HFFc6 (cell line): ENCODE measurements around the gene PSMD14. TPM values are rescaled to one million over a fixed set of nuclear protein-coding genes. Genes with fewer than 3 reads are reported as not detected.
A peak's percentile ranks its signal among the peaks of the same experiment; 100 is the strongest.

Source experiments
- DNase-seq: peaks from one replicate; pipeline ENCODE4 v3.0.0-alpha.2; 2018
- H3K27ac Mint-ChIP-seq: 2 replicates; pipeline ENCODE4 v1.8.0; 2020; ENCODE audit warnings: mild to moderate bottlenecking, mixed read lengths
- H3K27me3 Mint-ChIP-seq: 2 replicates; pipeline ENCODE4 v1.8.0; 2021; ENCODE audit warnings: mild to moderate bottlenecking, moderate library complexity, mixed read lengths; ENCODE audit not compliant: insufficient read depth
- H3K36me3 Mint-ChIP-seq: 2 replicates; pipeline ENCODE4 v1.8.0; 2021; ENCODE audit warnings: low read depth, mixed read lengths
- H3K4me1 Mint-ChIP-seq: 2 replicates; pipeline ENCODE4 v1.8.0; 2020; ENCODE audit warnings: low read depth, mixed read lengths
- H3K4me3 Mint-ChIP-seq: 2 replicates; pipeline ENCODE4 v1.8.0; 2020; ENCODE audit warnings: mild to moderate bottlenecking, moderate library complexity, mixed read lengths
- H3K9me3 Mint-ChIP-seq: 2 replicates; pipeline ENCODE4 v1.8.0; 2020; ENCODE audit warnings: mild to moderate bottlenecking, mixed read lengths
- total RNA-seq, 6 experiments: library from RNA; stranded (reverse); fragmentation: NEBNext Ultra II Directional; extraction: Animal tissue kit (Norgen Biotek cat#: 25700); gene quantifications; 2 replicates in 1 of 6; 3 replicates in 5 of 6; pipeline ENCODE4 v1.2.3, GENCODE V29; 2021
- TF ChIP-seq, protein P1 (sequence below): fragments of 200-600 bp; sonication (generic); IDR thresholded peaks from 2 replicates; pipeline ENCODE4 v1.5.0; 2021; ENCODE audit warnings: antibody characterized with exemption, mild to moderate bottlenecking

The PSMD14 gene
- total RNA-seq, 6 experiments from 2014 or later = 74.7 to 88.8 (median 78.7) TPM

DNA sequence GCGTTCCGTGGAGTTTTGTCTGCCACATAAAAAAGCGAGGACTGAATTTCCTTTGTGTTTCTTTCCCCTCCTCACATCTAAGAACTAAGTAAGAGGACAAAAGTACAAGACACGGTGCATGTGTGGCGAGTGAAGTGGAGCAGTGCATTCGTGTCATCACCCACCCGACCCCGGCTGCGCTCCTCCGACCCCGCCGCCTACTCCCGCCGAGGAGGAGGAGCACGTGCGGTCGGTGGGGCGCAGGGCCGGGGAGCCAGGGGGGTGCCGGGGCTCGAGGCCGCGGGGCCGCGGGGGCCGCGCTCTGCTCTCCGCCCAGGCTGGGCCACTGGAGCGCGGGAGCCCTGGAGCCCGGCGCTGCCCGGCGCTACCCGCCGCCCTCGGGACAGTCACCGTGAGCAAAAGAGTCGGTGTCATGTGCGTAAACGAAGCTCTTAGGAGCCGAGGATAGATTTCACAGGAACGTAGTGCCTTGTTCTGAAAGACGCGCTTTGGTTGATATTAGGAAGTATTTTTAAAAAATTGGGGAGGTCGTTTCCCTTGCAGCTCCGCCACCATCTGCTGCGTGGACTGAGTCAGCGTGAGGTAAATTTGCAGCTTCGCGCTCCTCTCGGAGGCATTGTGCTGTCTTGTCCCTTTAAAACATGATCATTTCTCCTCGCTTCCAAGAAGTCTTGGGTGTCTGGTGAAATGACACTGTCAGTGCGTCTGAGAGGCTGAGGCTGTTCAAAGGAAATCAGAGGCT lies 118.9 kb downstream of the PSMD14 start:
- peaks cover 21% of the 10 kb centered on the region for H3K36me3 Mint-ChIP-seq
- DNase-seq = peak; percentile 9
- H3K9me3 Mint-ChIP-seq = peaks cover 22% of the 10 kb centered on the region
- TF ChIP-seq, protein P1, sequence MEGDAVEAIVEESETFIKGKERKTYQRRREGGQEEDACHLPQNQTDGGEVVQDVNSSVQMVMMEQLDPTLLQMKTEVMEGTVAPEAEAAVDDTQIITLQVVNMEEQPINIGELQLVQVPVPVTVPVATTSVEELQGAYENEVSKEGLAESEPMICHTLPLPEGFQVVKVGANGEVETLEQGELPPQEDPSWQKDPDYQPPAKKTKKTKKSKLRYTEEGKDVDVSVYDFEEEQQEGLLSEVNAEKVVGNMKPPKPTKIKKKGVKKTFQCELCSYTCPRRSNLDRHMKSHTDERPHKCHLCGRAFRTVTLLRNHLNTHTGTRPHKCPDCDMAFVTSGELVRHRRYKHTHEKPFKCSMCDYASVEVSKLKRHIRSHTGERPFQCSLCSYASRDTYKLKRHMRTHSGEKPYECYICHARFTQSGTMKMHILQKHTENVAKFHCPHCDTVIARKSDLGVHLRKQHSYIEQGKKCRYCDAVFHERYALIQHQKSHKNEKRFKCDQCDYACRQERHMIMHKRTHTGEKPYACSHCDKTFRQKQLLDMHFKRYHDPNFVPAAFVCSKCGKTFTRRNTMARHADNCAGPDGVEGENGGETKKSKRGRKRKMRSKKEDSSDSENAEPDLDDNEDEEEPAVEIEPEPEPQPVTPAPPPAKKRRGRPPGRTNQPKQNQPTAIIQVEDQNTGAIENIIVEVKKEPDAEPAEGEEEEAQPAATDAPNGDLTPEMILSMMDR = peak; percentile 34; the same call in 1 of the 2 replicates
- no peak overlapping the region for H3K27ac Mint-ChIP-seq
- H3K4me1 Mint-ChIP-seq = peaks cover 14% of the 10 kb centered on the region
- H3K27me3 Mint-ChIP-seq = peaks cover 54% of the 10 kb centered on the region
- peak overlapping the region; percentile 55 for H3K4me3 Mint-ChIP-seq

DNA sequence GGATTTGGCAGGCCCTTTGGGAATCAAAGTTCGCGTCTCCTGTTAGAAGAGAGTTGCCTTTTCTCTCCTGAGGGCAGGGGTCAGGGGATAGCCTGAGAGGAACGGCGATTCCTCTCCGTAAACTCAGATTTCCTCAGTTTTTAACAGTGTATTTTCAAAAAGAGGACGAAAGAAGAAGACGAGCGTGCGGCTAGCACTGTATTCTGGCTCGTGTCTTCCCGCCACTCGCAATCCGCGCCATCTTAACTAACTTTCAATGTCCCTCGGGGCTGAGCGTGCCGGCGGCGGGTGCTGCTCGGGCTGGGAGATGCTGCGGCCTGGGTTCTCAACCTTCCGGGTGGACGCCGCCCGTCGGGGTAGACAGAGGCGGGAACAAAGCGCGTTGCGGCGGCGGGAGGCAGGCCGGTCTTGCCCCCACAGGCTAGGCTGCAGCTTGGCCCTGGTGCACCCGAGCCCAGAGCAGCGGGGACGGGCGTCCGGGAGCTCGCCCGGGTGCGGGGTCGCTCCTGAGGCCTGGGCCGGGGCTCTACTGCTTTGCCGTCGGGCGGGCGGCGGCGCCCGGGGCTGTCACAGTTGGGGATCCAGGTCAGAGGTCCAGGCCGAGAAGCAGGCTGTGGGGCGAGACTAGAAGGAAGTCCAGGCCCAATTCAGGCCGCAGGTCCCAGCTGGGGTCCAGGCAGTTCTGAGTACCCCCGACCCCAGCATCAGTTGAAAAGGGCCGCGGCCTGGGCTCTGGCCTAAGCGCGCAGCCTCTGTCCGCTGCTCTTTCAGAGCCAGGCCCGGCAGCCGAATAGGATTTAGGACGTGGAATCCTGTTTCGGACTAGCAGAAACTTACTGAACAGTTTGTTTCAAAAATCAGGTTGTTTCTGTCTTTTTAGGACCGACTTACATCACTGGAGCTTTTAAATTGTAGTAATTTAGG lies 119.7 kb downstream of the PSMD14 start:
- Mint-ChIP-seq H3K4me3 (peak overlapping the region; percentile 55), H3K4me1 (peaks cover 14% of the 10 kb centered on the region), H3K27ac (no peak overlapping the region), H3K27me3 (peaks cover 48% of the 10 kb centered on the region), H3K36me3 (peaks cover 21% of the 10 kb centered on the region), H3K9me3 (peaks cover 17% of the 10 kb centered on the region)
- TF ChIP-seq, protein P1 = no peak
- no peak for DNase-seq

DNA sequence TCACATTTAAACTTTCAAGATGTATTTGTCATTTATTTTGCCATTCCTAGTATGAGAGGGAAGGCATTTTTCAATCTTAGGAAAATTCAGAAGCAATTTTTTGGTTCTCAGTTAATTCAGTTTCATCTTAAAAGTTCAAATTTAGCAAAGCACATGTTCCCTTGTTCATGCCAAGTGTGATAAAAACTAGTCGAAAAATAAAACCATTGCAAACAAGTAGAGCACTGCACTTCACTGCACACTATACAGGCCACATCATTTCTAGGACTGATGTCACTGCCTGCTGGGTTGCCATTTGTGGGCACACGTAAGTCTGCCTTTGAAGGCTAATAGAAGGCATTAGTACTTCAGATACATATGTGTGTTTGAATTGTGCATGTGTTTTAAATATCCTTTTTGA lies 122.2 kb downstream of the PSMD14 start:
- no peak for DNase-seq
- TF ChIP-seq, protein P1 = no peak

DNA sequence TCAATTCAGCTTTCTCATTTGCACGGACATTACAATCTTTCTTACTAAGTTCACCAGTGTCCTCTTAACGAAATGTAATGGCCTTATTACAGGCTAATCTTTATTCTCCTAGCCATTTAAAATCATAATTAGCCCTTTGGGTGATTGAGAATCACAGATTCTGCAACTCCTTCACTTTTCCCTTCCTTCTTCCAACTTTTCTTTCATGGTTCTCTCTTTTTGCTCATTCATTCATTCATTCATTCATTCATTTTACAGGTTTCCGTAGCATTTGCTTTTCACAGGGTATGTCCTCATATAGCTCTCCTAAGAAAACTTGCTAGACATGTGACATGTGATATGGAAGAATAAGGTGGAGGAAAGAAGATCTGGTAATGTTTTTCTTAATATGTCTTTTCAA lies 123.9 kb downstream of the PSMD14 start:
- H3K27me3 Mint-ChIP-seq = peaks cover 21% of the 10 kb centered on the region
- H3K4me1 Mint-ChIP-seq = peaks cover 15% of the 10 kb centered on the region
- no peak for DNase-seq
- H3K4me3 Mint-ChIP-seq = no peak overlapping the region
- H3K36me3 Mint-ChIP-seq = peaks cover 5% of the 10 kb centered on the region
- H3K9me3 Mint-ChIP-seq = peaks cover 5% of the 10 kb centered on the region; the same call in 1 of the 2 replicates
- no peak overlapping the region for H3K27ac Mint-ChIP-seq
- TF ChIP-seq, protein P1 = no peak

More for the DNA sequence above, 122.2 kb downstream of the PSMD14 start:
- Mint-ChIP-seq H3K9me3 (peaks cover 5% of the 10 kb centered on the region; the same call in 1 of the 2 replicates), H3K36me3 (peaks cover 13% of the 10 kb centered on the region), H3K4me1 (peaks cover 7% of the 10 kb centered on the region), H3K4me3 (no peak overlapping the region), H3K27me3 (peaks cover 35% of the 10 kb centered on the region), H3K27ac (no peak overlapping the region)

DNA sequence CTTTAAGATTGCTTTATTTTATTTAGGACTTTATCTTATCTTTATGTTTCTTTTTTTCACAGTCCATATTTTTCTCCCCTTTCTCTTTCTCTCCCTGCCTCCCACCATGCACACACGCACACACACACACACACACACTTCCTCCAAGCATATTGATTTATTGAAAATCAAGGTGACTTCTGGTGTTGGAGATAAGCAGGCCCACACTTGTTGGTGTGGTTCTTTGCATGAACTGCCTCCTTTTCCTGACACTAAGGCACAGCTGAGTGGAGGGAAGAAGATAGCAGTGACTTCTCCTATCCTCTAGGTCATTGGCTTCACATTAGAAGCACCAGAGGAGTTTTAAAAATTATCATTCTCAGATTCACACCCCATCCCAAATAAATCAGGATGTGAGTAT lies 125.9 kb downstream of the PSMD14 start:
- Mint-ChIP-seq H3K4me1 (peaks cover 9% of the 10 kb centered on the region; the same call in 1 of the 2 replicates), H3K36me3 (no peaks in the 10 kb centered on the region), H3K27me3 (peaks cover 15% of the 10 kb centered on the region), H3K27ac (no peak overlapping the region), H3K9me3 (no peaks in the 10 kb centered on the region), H3K4me3 (no peak overlapping the region)
- TF ChIP-seq, protein P1 = no peak
- no peak for DNase-seq
